ENCODE data around the gene MYH1. TPM values are rescaled to one million over a fixed set of nuclear protein-coding genes. Genes with fewer than 3 reads are reported as not detected.
A peak's percentile ranks its signal among the peaks of the same experiment; 100 is the strongest.

The MYH1 gene
- total and polyA plus RNA-seq, 2 of the 13 experiments (the other 11 are each of a cell fraction or from before 2014, with no cell fraction given), result 0.01 TPM; not detected in 1

DNA sequence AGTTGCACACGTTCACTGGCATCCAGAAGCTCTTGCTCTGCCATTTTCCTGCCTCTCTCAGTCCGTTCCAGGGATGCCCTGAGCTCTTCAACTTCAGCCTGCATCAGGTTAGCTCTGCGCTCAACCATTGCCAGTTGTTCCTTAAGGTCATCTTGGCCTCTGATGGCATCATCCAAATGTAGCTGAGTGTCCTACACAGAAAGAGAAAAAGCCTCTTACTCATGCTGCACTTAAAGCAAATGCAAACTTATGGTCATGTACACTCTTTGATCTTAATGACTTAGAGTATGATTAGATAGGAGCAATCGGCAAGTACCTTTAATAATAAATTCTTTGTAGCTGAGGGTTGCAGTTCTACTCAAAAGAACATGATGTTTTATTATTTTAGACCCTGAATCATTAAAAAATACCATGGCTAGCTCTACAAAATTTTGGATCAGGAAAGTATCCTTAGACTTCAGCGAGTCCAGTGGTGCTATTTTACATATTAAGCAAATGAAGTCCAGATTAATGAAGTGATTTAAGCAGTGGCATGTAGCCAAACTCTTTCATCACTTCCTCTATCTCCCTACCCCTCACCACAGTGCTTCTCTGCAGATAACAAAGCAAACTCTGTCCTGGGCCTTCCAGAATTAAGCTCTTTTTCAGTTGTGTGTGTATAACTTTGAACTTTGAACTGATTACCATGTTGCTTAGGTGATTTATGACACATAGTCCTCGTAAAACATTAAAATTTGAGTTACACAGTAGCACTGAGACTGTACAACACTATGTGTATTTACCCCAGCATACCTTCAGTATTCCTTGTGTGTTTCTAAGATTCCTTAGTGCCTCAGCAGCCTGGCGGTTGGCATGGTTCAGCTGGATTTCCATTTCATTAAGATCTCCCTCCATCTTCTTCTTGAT lies 71.1 kb downstream of the MYH1 start:
- Histone ChIP-seq H3K4me2 (ENCODE audit: low read depth, low read length) (peak overlapping the region; percentile 70), H3K9me3 (ENCODE audit: low read length) (no peaks in the 10 kb centered on the region), H3K27ac (ENCODE audit: extremely low read length, insufficient read depth, low read length) (peak overlapping the region; percentile 83), H3K27me3 (ENCODE audit: control insufficient read depth in 1 of 2, insufficient read depth in 2 of 2, low read length in 2 of 2) (0 out of 5 replicates have a peak, but pooled peaks cover 0 to 3% of the 10 kb centered on the region in 2 experiments), H4K20me1 (ENCODE audit: insufficient read depth, low read length) (no peaks in the 10 kb centered on the region), H3K9ac (ENCODE audit: insufficient read depth, low read depth, low read length) (peak overlapping the region; percentile 53), H3K79me2 (ENCODE audit: insufficient read depth, low read length) (no peaks in the 10 kb centered on the region), H2AFZ (ENCODE audit: low read length) (no peak overlapping the region), H3K4me3 (replicated peaks in 1 of 3; ENCODE audit: insufficient read depth in 1 of 3, low read depth in 2 of 3, low read length in 3 of 3) (peak overlapping the region in 1 of 3 experiments; percentile 30; a peak in 2 of 6 replicates), H3K36me3 (replicated peaks in 1 of 2; ENCODE audit: control insufficient read depth in 1 of 2, insufficient read depth in 2 of 2, low read length in 2 of 2) (no peaks in the 10 kb centered on the region), H3K4me1 (ENCODE audit: insufficient read depth, low read length) (peaks cover 36% of the 10 kb centered on the region)
- WGBS (ENCODE audit: low lambda C conversion rate), result 40% methylated on average over 7 of the region's 7 CpGs
- ChIA-PET POLR2A (interaction anchor here (1.0 to 1.4 kb wide), 2 partner anchors 13 to 43 kb away, joined by 3 to 4 read pairs; no protein-coding TSS in a partner anchor), CTCF (ENCODE audit: low intra/inter-chr PET ratio, low total read pairs) (no interaction called here)
- in situ Hi-C loops (cut with HindIII; ENCODE audit: extremely low pct_ligation_motif_present, low pct_unique_long_range_greater_than_20kb), result no loop called here
- FAIRE-seq (peak; percentile 93), DNase-seq (ENCODE audit: low spot score) (peak; percentile 98), ATAC-seq (peak; percentile 99)
- BruUV-seq (replicated peaks), result no TSS peak
- intact Hi-C loops (cut with micrococcal nuclease; ENCODE audit: unreplicated experiment), result no loop called here
- TF ChIP-seq JUND (CRISPR knock-in tag; IDR thresholded peaks at IDR 0.05) (0 out of 2 replicates have a peak, but pooled peaks have one; percentile 40), ERF (CRISPR knock-in tag; IDR thresholded peaks at IDR 0.05) (no peak), HMG20A (CRISPR knock-in tag; IDR thresholded peaks at IDR 0.05; ENCODE audit: borderline replicate concordance) (peak; percentile 73), SOX6 (IDR thresholded peaks at IDR 0.05) (no peak), SOX6 (CRISPR knock-in tag; IDR thresholded peaks at IDR 0.05) (peak; percentile 82), GABPB1 (CRISPR knock-in tag; IDR thresholded peaks at IDR 0.05) (peak; percentile 62; the same call in 1 of the 2 replicates), CEBPB (IDR thresholded peaks at IDR 0.05; ENCODE audit: borderline replicate concordance, low read depth, low read length) (peak; percentile 69; the same call in 1 of the 2 replicates), DPF2 (CRISPR knock-in tag; IDR thresholded peaks at IDR 0.05; ENCODE audit: borderline replicate concordance, low read depth) (0 out of 2 replicates have a peak, but pooled peaks have one; percentile 27), YEATS2 (CRISPR knock-in tag; IDR thresholded peaks at IDR 0.05; ENCODE audit: borderline replicate concordance) (no peak), ZSCAN31 (CRISPR knock-in tag; IDR thresholded peaks at IDR 0.05; ENCODE audit: low read depth) (no peak), GZF1 (CRISPR knock-in tag; IDR thresholded peaks at IDR 0.05) (no peak), ZNF878 (CRISPR knock-in tag; IDR thresholded peaks at IDR 0.05) (0 out of 2 replicates have a peak, but pooled peaks have one; percentile 40)
- TF ChIP-seq, protein P1, sequence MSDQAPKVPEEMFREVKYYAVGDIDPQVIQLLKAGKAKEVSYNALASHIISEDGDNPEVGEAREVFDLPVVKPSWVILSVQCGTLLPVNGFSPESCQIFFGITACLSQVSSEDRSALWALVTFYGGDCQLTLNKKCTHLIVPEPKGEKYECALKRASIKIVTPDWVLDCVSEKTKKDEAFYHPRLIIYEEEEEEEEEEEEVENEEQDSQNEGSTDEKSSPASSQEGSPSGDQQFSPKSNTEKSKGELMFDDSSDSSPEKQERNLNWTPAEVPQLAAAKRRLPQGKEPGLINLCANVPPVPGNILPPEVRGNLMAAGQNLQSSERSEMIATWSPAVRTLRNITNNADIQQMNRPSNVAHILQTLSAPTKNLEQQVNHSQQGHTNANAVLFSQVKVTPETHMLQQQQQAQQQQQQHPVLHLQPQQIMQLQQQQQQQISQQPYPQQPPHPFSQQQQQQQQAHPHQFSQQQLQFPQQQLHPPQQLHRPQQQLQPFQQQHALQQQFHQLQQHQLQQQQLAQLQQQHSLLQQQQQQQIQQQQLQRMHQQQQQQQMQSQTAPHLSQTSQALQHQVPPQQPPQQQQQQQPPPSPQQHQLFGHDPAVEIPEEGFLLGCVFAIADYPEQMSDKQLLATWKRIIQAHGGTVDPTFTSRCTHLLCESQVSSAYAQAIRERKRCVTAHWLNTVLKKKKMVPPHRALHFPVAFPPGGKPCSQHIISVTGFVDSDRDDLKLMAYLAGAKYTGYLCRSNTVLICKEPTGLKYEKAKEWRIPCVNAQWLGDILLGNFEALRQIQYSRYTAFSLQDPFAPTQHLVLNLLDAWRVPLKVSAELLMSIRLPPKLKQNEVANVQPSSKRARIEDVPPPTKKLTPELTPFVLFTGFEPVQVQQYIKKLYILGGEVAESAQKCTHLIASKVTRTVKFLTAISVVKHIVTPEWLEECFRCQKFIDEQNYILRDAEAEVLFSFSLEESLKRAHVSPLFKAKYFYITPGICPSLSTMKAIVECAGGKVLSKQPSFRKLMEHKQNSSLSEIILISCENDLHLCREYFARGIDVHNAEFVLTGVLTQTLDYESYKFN (CRISPR knock-in tag; conservative IDR thresholded peaks at IDR 0.05), result peak; percentile 88
- TF ChIP-seq, protein P2, sequence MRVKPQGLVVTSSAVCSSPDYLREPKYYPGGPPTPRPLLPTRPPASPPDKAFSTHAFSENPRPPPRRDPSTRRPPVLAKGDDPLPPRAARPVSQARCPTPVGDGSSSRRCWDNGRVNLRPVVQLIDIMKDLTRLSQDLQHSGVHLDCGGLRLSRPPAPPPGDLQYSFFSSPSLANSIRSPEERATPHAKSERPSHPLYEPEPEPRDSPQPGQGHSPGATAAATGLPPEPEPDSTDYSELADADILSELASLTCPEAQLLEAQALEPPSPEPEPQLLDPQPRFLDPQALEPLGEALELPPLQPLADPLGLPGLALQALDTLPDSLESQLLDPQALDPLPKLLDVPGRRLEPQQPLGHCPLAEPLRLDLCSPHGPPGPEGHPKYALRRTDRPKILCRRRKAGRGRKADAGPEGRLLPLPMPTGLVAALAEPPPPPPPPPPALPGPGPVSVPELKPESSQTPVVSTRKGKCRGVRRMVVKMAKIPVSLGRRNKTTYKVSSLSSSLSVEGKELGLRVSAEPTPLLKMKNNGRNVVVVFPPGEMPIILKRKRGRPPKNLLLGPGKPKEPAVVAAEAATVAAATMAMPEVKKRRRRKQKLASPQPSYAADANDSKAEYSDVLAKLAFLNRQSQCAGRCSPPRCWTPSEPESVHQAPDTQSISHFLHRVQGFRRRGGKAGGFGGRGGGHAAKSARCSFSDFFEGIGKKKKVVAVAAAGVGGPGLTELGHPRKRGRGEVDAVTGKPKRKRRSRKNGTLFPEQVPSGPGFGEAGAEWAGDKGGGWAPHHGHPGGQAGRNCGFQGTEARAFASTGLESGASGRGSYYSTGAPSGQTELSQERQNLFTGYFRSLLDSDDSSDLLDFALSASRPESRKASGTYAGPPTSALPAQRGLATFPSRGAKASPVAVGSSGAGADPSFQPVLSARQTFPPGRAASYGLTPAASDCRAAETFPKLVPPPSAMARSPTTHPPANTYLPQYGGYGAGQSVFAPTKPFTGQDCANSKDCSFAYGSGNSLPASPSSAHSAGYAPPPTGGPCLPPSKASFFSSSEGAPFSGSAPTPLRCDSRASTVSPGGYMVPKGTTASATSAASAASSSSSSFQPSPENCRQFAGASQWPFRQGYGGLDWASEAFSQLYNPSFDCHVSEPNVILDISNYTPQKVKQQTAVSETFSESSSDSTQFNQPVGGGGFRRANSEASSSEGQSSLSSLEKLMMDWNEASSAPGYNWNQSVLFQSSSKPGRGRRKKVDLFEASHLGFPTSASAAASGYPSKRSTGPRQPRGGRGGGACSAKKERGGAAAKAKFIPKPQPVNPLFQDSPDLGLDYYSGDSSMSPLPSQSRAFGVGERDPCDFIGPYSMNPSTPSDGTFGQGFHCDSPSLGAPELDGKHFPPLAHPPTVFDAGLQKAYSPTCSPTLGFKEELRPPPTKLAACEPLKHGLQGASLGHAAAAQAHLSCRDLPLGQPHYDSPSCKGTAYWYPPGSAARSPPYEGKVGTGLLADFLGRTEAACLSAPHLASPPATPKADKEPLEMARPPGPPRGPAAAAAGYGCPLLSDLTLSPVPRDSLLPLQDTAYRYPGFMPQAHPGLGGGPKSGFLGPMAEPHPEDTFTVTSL (CRISPR knock-in tag; IDR thresholded peaks at IDR 0.05; ENCODE audit: borderline replicate concordance), result peak; percentile 80; the same call in 1 of the 2 replicates
